CD4-positive, alpha-beta memory T cell (primary cell): Measurements from ENCODE around the gene TMEFF2. TPM values are rescaled to one million over a fixed set of nuclear protein-coding genes. Genes with fewer than 3 reads are reported as not detected.

ENCODE experiments used
- CTCF ChIA-PET: fragments of 350-600 bp; sonication (Branson Sonifier 250); formaldehyde crosslinking; loops from one replicate; lab custom pipeline; 2021; ENCODE audit warnings: inconsistent platforms; ENCODE audit not compliant: partially characterized antibody; lab: Charles Lee
- POLR2A ChIA-PET: fragments of 350-600 bp; sonication (Branson Sonifier 250); formaldehyde crosslinking; loops from one replicate; lab custom pipeline; 2021; ENCODE audit not compliant: partially characterized antibody; lab: Charles Lee
- DNase-seq, 5 donors: peaks; one replicate each; pipeline versions ENCODE4 v3.0.0 to v3.0.0-alpha.2; 2020 to 2022; ENCODE audit warnings: mixed read lengths in 1 of 5
- H3K27ac ChIP-seq: one replicate; pipeline ENCODE4 v1.7.0; 2013; ENCODE audit warnings: low read depth, low read length
- H3K27me3 ChIP-seq: 2 replicates; pipeline ENCODE4 v1.7.0; 2013; ENCODE audit warnings: mild to moderate bottlenecking, low read length, moderate library complexity; ENCODE audit not compliant: insufficient read depth
- H3K36me3 ChIP-seq: 2 replicates; pipeline ENCODE4 v1.7.0; 2013; ENCODE audit warnings: mild to moderate bottlenecking, low read length, moderate library complexity; ENCODE audit not compliant: insufficient read depth
- H3K4me1 ChIP-seq: 2 replicates; pipeline ENCODE4 v1.7.0; 2013; ENCODE audit warnings: mild to moderate bottlenecking, low read length, moderate library complexity; ENCODE audit not compliant: insufficient read depth
- H3K4me3 ChIP-seq, 2 donors: one replicate each; pipeline ENCODE4 v1.7.0; 2013; ENCODE audit warnings: low read length in 2 of 2, mild to moderate bottlenecking in 1 of 2
- H3K9me3 ChIP-seq, 2 donors: one replicate each; pipeline ENCODE4 v1.7.0; 2013; ENCODE audit warnings: low read length in 2 of 2, control low read depth in 1 of 2; ENCODE audit not compliant: control insufficient read depth in 1 of 2
- H3K27ac Mint-ChIP-seq, 7 donors: one replicate each; pipeline ENCODE4 v1.8.0; 2020 to 2021; ENCODE audit warnings: mixed read lengths in 7 of 7, mild to moderate bottlenecking in 6 of 7, inconsistent platforms in 3 of 7, moderate library complexity in 3 of 7
- H3K27me3 Mint-ChIP-seq, 2 donors: one replicate each; pipeline ENCODE4 v1.8.0; 2020 to 2021; ENCODE audit warnings: mixed read lengths in 2 of 2
- H3K36me3 Mint-ChIP-seq, 2 donors: one replicate each; pipeline ENCODE4 v1.8.0; 2020 to 2021; ENCODE audit warnings: mixed read lengths in 2 of 2, inconsistent platforms in 1 of 2, mild to moderate bottlenecking in 1 of 2
- H3K4me1 Mint-ChIP-seq, 4 donors: one replicate each; pipeline ENCODE4 v1.8.0; 2020 to 2021; ENCODE audit warnings: mixed read lengths in 4 of 4, mild to moderate bottlenecking in 1 of 4
- H3K4me3 Mint-ChIP-seq, 8 donors: one replicate each; pipeline ENCODE4 v1.8.0; 2020 to 2021; ENCODE audit warnings: mixed read lengths in 8 of 8, mild to moderate bottlenecking in 7 of 8, moderate library complexity in 6 of 8, inconsistent platforms in 3 of 8
- H3K9me3 Mint-ChIP-seq, 8 donors: one replicate each; pipeline ENCODE4 v1.8.0; 2020 to 2021; ENCODE audit warnings: mixed read lengths in 8 of 8, mild to moderate bottlenecking in 5 of 8, inconsistent platforms in 3 of 8, moderate library complexity in 1 of 8
- intact Hi-C: fragments of 100-400 bp; cut with micrococcal nuclease; formaldehyde crosslinking; loops from one replicate; pipeline ENCODE4 v1.15.1; 2023
- polyA plus RNA-seq, 2 donors: library from polyadenylated mRNA; unstranded; fragments of 300-500 nt; fragmentation: Illumina TruSeq; gene quantifications; one replicate each; pipeline ENCODE4 v1.2.3, GENCODE V29; 2021
- total RNA-seq, 2 experiments: library from RNA; stranded (reverse); gene quantifications; one replicate each; pipeline ENCODE4 v1.2.3, GENCODE V29; 2021

TMEFF2 gene
- total and polyA plus RNA-seq, 4 experiments from 2014 or later, result not detected

DNA sequence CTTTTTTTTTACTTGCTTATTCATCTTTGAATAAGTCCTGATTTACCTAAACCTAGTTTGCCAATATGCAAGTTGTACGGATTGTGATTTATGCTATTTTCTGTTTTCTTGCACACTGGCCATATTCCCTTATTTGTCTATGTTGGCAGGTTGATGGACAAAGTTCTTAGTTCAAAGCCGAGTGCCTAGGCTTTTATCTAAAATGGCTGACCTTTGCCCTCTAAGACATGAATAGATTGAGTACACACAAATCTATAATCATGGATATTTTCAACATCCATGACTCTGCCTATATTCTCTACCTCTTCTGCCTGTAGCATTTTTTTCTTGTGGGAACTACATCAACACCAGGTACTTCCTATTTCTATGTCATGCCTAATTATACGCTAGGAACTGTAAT is 171.7 kb downstream of the TMEFF2 start:
- H3K27ac ChIP-seq, result no peak overlapping the region
- Mint-ChIP-seq H3K9me3 (no peaks in the 10 kb centered on the region), H3K4me1 (no peaks in the 10 kb centered on the region), H3K4me3 (no peak overlapping the region), H3K27ac (no peak overlapping the region), H3K27me3 (peaks cover 3 to 4% of the 10 kb centered on the region in 2 donors), H3K36me3 (no peaks in the 10 kb centered on the region)
- ChIA-PET POLR2A (no interaction called here), CTCF (no interaction called here)
- no peaks in the 10 kb centered on the region for H3K4me1 ChIP-seq
- no peaks in the 10 kb centered on the region for H3K36me3 ChIP-seq
- no peak for DNase-seq
- H3K27me3 ChIP-seq, result no peaks in the 10 kb centered on the region
- intact Hi-C loops, result no loop called here
- no peaks in the 10 kb centered on the region for H3K9me3 ChIP-seq
- no peak overlapping the region for H3K4me3 ChIP-seq

DNA sequence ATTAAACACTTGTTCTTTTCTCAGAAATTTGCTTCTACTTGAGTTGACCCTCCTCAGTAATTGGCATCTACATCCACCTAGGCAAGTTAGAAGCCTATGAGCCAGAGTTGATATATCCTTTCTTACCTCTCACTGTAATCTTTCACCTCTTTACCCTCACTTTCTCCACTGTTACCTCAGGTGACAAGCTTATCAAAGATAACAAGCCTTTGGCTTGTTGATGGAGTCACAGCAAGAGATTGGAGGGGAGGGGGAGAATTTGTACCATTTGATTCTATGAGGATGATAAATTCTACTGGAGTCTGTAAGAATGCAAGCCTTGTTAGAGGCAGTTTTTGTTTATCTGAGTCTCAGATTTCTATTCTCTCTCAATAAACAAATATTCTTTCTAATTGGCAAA is 176.9 kb downstream of the TMEFF2 start:
- CTCF ChIA-PET, result no interaction called here
- H3K36me3 ChIP-seq, result no peaks in the 10 kb centered on the region
- H3K9me3 ChIP-seq, result no peaks in the 10 kb centered on the region
- no peak overlapping the region for H3K27ac Mint-ChIP-seq
- no peak overlapping the region for H3K4me3 ChIP-seq
- no peak overlapping the region for H3K27ac ChIP-seq
- no peak for DNase-seq
- H3K9me3 Mint-ChIP-seq, result no peaks in the 10 kb centered on the region
- no peaks in the 10 kb centered on the region for H3K4me1 ChIP-seq
- no peak overlapping the region for H3K4me3 Mint-ChIP-seq
- no peaks in the 10 kb centered on the region for H3K27me3 ChIP-seq
- POLR2A ChIA-PET, result no interaction called here
- H3K4me1 Mint-ChIP-seq, result no peaks in the 10 kb centered on the region
- no peaks in the 10 kb centered on the region for H3K36me3 Mint-ChIP-seq
- peaks cover 4% of the 10 kb centered on the region in 2 donors for H3K27me3 Mint-ChIP-seq
- intact Hi-C loops, result no loop called here

DNA sequence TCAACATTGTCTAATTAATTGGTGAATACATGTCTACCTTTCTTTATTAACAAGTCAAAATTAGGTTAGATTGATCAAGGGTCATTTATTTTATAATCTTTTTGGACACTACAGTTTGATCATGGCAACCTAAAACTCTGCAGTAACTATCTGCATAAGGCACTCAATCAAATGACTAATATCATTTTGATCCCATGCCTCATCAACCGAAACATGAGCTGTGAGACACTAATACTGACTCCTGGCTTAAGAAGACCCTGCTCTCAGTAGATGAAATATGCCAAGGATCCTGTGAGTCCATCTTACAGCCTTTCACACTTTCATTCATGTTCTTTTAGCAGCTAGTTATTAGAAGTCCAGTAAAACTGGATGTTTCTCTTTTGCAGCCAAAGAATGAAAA is 178.5 kb downstream of the TMEFF2 start:
- Mint-ChIP-seq H3K27me3 (peaks cover 4% of the 10 kb centered on the region in 2 donors), H3K36me3 (no peaks in the 10 kb centered on the region), H3K4me1 (no peaks in the 10 kb centered on the region), H3K9me3 (no peaks in the 10 kb centered on the region), H3K4me3 (no peak overlapping the region), H3K27ac (no peak overlapping the region)
- H3K27ac ChIP-seq, result no peak overlapping the region
- POLR2A ChIA-PET, result no interaction called here
- no peak overlapping the region for H3K4me3 ChIP-seq
- H3K4me1 ChIP-seq, result no peaks in the 10 kb centered on the region
- no peak for DNase-seq
- CTCF ChIA-PET, result interaction anchor here (1.2 to 1.4 kb wide), 2 partner anchors 10 to 19 kb away, joined by 3 read pairs; no protein-coding TSS in a partner anchor
- H3K27me3 ChIP-seq, result no peaks in the 10 kb centered on the region
- intact Hi-C loops, result no loop called here
- no peaks in the 10 kb centered on the region for H3K9me3 ChIP-seq
- no peaks in the 10 kb centered on the region for H3K36me3 ChIP-seq

GRCh38 chr2:192013211-192013610 is 181.5 kb downstream of the TMEFF2 start:
- ChIA-PET CTCF (no interaction called here), POLR2A (no interaction called here)
- H3K27ac ChIP-seq, result no peak overlapping the region
- Mint-ChIP-seq H3K4me1 (no peaks in the 10 kb centered on the region), H3K27me3 (peaks cover 7 to 9% of the 10 kb centered on the region in 2 donors), H3K27ac (no peak overlapping the region), H3K36me3 (no peaks in the 10 kb centered on the region), H3K9me3 (peaks cover 0 to 1% (median 0%) of the 10 kb centered on the region in 8 donors), H3K4me3 (no peak overlapping the region)
- H3K4me1 ChIP-seq, result no peaks in the 10 kb centered on the region
- intact Hi-C loops, result no loop called here
- no peak for DNase-seq
- no peaks in the 10 kb centered on the region for H3K9me3 ChIP-seq
- no peak overlapping the region for H3K4me3 ChIP-seq
- H3K27me3 ChIP-seq, result no peaks in the 10 kb centered on the region
- H3K36me3 ChIP-seq, result no peaks in the 10 kb centered on the region

GRCh38 chr2:192011196-192011595 is 183.5 kb downstream of the TMEFF2 start:
- no peaks in the 10 kb centered on the region for H3K36me3 ChIP-seq
- no peak overlapping the region for H3K27ac ChIP-seq
- H3K4me3 ChIP-seq, result no peak overlapping the region
- no peak for DNase-seq
- CTCF ChIA-PET, result no interaction called here
- Mint-ChIP-seq H3K36me3 (no peaks in the 10 kb centered on the region), H3K9me3 (peaks cover 0 to 1% (median 0%) of the 10 kb centered on the region in 8 donors), H3K4me1 (no peaks in the 10 kb centered on the region), H3K4me3 (no peak overlapping the region), H3K27ac (no peak overlapping the region), H3K27me3 (peaks cover 5% of the 10 kb centered on the region in 2 donors)
- H3K9me3 ChIP-seq, result no peaks in the 10 kb centered on the region
- intact Hi-C loops, result no loop called here
- no peaks in the 10 kb centered on the region for H3K4me1 ChIP-seq
- H3K27me3 ChIP-seq, result no peaks in the 10 kb centered on the region
- POLR2A ChIA-PET, result no interaction called here

GRCh38 chr2:192010073-192010472 is 184.7 kb downstream of the TMEFF2 start:
- ChIA-PET POLR2A (no interaction called here), CTCF (no interaction called here)
- peaks cover 0 to 1% (median 0%) of the 10 kb centered on the region in 8 donors for H3K9me3 Mint-ChIP-seq
- Histone ChIP-seq H3K9me3 (no peaks in the 10 kb centered on the region), H3K36me3 (no peaks in the 10 kb centered on the region), H3K27me3 (no peaks in the 10 kb centered on the region), H3K27ac (no peak overlapping the region), H3K4me1 (no peaks in the 10 kb centered on the region), H3K4me3 (no peak overlapping the region)
- intact Hi-C loops, result no loop called here
- DNase-seq, result no peak
- no peaks in the 10 kb centered on the region for H3K4me1 Mint-ChIP-seq
- H3K4me3 Mint-ChIP-seq, result no peak overlapping the region
- H3K36me3 Mint-ChIP-seq, result no peaks in the 10 kb centered on the region
- H3K27me3 Mint-ChIP-seq, result peaks cover 7 to 10% of the 10 kb centered on the region in 2 donors
- no peak overlapping the region for H3K27ac Mint-ChIP-seq

- Histone ChIP-seq H3K36me3 (no peaks in the 10 kb centered on the region), H3K9me3 (no peaks in the 10 kb centered on the region), H3K27me3 (no peaks in the 10 kb centered on the region), H3K4me3 (no peak overlapping the region), H3K4me1 (no peaks in the 10 kb centered on the region), H3K27ac (no peak overlapping the region)
- H3K27ac Mint-ChIP-seq, result no peak overlapping the region
- DNase-seq, result no peak
- intact Hi-C loops, result no loop called here
- no peaks in the 10 kb centered on the region for H3K36me3 Mint-ChIP-seq
- CTCF ChIA-PET, result no interaction called here
- no peak overlapping the region for H3K4me3 Mint-ChIP-seq
- no peaks in the 10 kb centered on the region for H3K4me1 Mint-ChIP-seq
- peaks cover 5 to 11% of the 10 kb centered on the region in 2 donors for H3K27me3 Mint-ChIP-seq
- POLR2A ChIA-PET, result no interaction called here
- H3K9me3 Mint-ChIP-seq, result peaks cover 0 to 1% (median 0%) of the 10 kb centered on the region in 8 donors
These were observed 187.0 kb downstream of the TMEFF2 start for GRCh38 chr2:192007581-192008228.
